ENCODE measurements around the gene LRRC61. TPM values are rescaled to one million over a fixed set of nuclear protein-coding genes. Genes with fewer than 3 reads are reported as not detected.
"Not testable (repeated sequence)": the region's sequence is repeated elsewhere in the genome, so short reads cannot be mapped to it uniquely, and the experiment has no call there.

The LRRC61 gene
- 3.0 TPM for total RNA-seq

- DNase-seq: no peak
Measured at GRCh38 chr7:150322833-150323681, at the start of gene LRRC61, which contains the start of gene ACTR3C. LRRC61 (plus strand) TSS chr7:150323355; CDS start chr7:150336862, 13,507 bp downstream. ACTR3C (minus strand) TSS chr7:150323545; CDS start chr7:150295296, 28,249 bp downstream.

DNA sequence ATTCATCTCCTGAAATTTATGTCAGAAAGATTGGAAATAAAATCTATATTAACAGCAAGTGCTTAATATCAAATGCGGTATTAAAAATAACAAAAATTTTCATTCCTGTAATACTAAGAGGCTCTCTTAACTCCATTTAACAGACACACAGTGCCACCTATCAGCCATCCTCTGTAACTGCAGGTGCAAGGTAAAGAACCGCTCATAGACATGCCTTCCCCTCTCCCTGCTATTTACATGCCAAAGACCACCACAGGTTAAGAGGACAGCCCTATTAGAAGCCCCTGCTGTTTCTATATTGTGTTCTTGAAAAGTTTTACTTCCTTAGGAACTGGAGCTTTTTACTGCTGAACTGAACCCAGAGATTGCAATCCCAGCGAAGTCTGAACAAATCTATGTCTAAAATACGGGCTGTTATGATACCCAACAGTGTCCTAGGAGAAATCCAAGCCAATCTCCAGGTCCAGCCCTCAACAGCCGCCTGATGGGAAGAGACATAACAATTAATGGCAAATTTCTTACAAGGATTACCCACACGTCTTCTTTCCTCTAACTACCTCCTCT lies 46.9 kb upstream of the LRRC61 start:
- not testable (repeated sequence) for DNase-seq

DNA sequence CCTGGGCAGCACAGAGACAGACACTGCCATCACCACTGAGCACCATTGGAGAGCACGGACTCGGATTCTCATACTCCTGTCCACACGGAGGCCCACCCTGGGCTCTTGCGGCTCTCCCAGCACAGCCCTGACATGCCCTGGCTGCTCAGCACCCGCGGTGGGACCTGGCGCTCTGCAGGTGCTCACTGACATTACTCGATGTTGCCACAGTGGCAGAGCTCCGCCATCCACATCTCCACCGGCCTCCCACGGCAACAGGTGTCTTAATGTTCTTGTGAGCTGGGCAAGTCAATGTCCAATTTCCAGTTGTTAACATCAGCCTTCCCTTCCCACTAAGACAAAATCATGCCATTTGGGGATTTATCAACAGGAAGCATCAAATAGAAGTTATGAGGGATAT lies 44.8 kb upstream of the LRRC61 start:
- not testable (repeated sequence) for DNase-seq

DNA sequence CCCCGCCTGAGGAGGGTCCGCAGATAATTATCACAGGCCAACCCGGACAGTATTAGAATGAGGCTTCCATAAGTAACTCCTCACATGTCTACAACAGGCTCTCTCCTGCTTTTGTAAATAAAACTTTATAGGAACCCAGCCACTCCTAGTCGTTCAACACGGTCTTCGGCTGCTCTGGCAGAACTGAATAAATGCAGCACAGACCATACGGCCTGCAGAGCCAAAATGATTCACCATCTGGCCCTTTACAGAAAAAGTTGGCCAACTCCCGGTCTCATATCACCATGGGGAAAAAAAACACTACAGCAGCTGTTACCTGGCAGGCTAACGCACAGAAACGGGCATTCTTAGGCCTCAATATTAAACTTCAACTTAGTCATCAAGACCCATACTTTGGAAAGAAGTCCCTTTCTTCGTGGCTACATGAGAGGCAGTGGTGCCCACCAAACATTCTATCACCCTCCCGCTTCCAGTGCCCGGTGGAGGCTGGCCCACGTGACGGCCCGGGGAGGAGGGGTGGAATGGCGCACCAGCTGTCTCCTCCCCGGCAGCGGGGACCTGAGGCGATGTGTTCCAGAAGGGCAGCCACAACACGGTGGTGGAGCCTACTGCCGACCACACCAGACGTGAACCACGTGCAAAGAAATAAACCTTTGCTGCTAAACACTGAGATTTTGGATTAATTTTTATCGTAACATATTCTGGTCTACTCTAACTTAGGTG lies 41.3 kb upstream of the LRRC61 start:
- not testable (repeated sequence) for DNase-seq

DNA sequence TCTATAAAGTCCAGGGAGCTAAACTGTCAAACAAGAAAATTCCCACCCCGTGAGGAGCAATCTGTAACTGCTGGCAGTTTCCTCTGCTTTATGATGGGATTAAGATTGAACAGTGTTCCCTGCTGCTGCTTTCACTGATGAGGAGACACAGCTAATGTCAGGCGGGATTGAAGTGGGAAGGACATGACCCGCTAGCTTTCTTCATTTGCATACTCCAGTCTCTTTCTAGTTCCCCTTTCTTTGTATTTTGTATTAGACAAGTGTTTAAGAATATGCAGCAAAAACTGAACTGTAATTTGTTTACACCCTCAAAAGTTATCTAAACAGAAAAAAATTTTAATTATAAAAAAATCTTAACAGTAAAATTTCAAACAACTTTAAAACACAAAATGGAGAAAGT lies 40.0 kb upstream of the LRRC61 start:
- not testable (repeated sequence) for DNase-seq

DNA sequence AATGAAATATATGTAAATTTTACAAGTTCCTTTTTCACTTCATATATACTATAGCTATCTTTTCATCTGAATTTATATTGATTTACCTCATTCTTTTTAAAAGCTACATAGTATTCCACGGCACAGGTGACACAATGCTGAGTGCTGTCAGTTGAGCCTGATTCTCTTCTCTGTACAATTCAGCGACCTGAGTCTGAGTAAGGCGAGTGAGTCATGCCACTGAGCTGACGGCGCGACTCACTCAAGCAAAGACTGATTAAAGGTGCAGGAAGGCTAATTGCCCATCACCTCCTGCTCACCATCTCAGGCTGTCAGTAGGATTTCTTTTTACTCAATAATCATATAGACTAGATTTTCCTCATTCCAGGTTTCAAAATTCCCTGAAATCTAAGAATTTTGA lies 39.5 kb upstream of the LRRC61 start:
- DNase-seq: not testable (repeated sequence)

GRCh38 chr7:150285849-150286754 lies 37.1 kb upstream of the LRRC61 start:
- DNase-seq: not testable (repeated sequence)

DNA sequence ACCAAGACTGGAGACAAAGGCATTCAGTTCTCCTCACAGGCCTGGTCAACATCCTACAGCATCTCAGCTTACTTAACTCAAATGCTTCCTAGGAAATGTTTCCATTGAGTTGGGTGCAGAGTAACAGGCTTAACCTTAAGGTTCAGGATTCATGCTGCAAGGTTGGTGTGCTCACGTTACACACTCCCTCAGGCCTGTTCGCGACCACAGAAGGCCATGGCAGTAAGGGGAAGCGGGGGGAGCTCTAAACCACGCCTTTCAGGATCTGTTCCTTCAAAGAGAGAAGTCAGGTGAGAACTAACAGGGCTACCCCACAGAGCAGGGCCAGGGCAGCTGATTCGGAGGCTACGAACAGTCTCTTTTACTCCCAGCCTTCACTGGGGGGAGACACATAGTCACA lies 35.3 kb upstream of the LRRC61 start:
- DNase-seq: not testable (repeated sequence)

DNA sequence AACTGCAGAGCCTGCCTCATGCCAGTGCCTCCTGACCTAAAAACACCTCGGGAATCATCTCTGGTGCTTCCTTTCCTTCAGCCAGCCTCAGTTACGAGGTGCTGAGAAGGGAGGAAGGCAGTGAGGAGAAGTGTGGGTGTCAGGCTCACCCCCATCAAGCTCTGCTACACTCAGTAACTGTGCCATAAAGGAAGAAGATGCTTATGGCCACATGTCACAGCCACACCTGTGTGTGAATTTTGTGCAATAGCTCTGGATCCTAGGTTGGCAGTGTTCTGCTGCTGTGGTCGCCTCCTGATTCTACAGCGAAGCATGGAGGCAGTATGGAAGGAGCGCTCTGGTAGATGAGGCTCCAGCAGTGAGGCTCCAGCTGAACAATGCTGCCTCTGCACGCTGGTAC lies 34.3 kb upstream of the LRRC61 start:
- not testable (repeated sequence) for DNase-seq

GRCh38 chr7:150290317-150290716 lies 32.8 kb upstream of the LRRC61 start:
- not testable (repeated sequence) for DNase-seq

- DNase-seq: not testable (repeated sequence)
Measured at GRCh38 chr7:150295027-150295426, 28.1 kb upstream of the LRRC61 start.

- DNase-seq: not testable (repeated sequence)
Measured at GRCh38 chr7:150295614-150296013, 27.5 kb upstream of the LRRC61 start.

GRCh38 chr7:150296802-150297201 lies 26.4 kb upstream of the LRRC61 start:
- DNase-seq: not testable (repeated sequence)

DNA sequence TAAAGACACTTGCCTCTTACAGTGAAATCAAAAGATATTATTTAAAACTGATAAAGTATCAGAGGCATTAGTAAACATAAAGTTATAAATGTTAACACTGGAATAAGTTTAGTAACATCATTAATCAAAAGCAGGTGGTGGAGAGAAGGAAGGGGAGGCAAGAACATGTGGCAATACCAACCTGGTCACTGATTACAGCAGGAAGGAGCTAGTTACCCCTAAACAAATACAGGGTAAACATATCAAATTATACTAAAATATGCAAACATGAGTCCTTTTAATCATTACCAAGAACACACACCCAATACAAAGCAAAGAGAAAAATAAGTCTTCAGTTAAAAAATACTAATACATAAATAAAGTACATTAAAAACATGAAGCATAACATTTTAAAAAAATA lies 25.2 kb upstream of the LRRC61 start:
- DNase-seq: not testable (repeated sequence)

GRCh38 chr7:150302908-150303310 lies 20.2 kb upstream of the LRRC61 start:
- DNase-seq: not testable (repeated sequence)

DNA sequence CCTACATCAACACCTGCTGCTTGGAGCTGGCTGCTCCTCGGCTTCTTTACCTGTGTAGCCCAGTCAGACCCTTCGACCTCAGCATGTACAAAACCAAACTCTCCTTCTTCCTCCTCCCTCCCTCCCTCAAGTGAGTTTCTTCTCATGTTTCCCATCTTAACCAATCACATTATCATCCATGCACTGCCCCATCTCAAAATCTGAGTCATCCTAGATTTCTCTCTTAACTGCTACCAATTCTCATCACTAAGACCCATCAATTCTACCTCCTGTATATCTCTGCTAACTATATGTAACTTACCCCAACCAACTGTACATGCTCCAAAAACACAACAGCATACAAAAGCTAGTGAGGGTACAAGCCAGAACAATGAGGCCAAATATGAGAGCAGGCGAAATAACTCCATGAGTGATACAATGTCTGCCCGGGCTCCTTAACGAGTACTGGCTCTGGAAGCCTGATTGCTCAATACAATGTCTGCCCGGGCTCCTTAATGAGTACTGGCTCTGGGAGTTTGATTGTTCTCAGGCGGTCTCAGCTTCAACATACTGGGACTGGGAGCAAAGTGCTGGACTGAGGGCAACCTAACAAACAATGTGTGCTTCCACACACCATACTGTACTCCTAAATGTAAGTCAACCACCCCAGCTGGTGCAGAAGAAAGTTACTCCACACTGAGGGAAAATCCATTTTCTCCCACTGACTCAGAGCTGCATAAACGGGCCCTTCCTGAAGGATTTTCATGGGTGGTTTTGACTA lies 18.5 kb upstream of the LRRC61 start:
- DNase-seq: not testable (repeated sequence)

DNA sequence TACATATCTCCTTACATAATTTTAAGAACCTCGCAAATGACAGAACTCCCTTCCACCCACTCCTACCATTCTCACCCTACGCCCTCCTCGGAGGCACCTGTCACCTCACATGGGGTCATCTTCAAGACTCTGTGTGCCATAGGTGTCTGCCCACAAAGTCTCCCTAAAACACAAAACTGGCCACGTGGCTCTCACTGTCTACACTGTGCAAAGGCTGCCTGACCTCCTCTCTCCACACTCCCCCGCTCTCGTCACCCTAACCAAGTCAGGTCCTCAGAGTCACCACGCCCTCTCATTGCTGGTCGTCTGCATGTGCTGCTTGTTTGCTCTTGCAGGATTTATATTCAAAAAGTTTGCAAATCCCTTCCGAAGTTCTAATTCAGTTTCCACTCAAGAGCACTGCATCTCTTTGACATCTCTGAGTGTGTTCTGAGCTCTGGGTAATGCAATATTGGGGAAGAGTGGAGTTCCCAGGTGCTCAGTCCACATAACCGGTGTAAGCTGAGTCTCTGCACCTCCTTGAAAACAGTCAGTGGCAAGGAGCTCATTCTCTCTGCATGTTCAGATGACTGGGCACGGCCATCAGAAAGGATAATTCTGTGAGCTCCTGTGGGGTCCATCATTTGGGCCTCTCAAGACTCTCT lies 17.8 kb upstream of the LRRC61 start:
- DNase-seq: not testable (repeated sequence)

- not testable (repeated sequence) for DNase-seq
Measured at GRCh38 chr7:150305903-150306284, 17.3 kb upstream of the LRRC61 start.

DNA sequence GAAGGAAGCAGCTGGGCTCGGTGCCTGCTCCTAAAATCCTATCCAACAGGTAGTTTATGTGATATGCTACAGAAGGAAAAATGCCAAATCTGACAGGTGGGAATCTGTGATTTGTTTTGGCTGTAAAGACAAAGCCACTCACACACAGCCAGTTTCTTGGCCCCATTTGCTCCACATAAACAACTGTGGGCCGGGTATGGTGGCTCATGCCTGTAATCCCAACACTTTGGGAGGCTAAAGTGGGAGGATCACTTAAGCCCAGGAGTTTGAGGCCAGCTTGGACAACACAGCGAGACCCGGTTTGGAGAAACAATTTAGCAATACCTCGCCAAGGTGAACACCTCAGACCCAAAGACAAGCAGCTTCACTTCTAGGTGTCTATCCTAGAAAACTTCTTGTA lies 16.8 kb upstream of the LRRC61 start:
- not testable (repeated sequence) for DNase-seq

DNA sequence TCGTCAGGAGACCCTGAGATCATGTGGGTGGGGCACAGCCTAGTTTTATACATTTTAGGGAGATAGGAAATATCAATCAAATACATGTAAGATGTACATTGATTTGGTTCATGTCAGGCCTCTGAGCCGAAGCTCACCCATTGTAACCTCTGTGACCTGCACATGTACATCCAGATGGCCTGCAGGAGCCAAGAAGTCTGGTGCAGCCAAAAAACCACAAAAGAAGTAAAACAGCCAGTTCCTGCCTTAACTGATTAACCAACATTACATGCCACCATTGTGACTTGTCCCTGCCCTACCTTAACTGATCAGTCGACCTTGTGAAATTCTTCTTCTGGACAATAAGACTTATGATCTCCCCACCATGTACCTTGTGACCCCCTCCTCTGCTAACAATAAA lies 16.0 kb upstream of the LRRC61 start:
- no peak for DNase-seq

Data from skin of body (tissue), 2 donors.